Left ventricle myocardium inferior (tissue), 1 donor: ENCODE measurements around the gene GGTLC1. TPM values are rescaled to one million over a fixed set of nuclear protein-coding genes. Genes with fewer than 3 reads are reported as not detected.

Experiments
- DNase-seq: peaks from one replicate; pipeline ENCODE4 v3.0.0-alpha.2; 2020
- H3K27ac ChIP-seq: fragments of 200-600 bp; replicated peaks from 2 replicates; pipeline ENCODE4 v1.8.0; 2021
- H3K27me3 ChIP-seq: fragments of 200-600 bp; 2 replicates; pipeline ENCODE4 v1.8.0; 2021; ENCODE audit warnings: low read depth
- H3K36me3 ChIP-seq: fragments of 200-600 bp; 2 replicates; pipeline ENCODE4 v1.8.0; 2021
- H3K4me1 ChIP-seq: fragments of 200-600 bp; 2 replicates; pipeline ENCODE4 v1.8.0; 2021
- H3K4me3 ChIP-seq: fragments of 200-600 bp; 2 replicates; pipeline ENCODE4 v1.8.0; 2021; ENCODE audit warnings: mild to moderate bottlenecking, moderate library complexity
- H3K9me3 ChIP-seq: fragments of 200-600 bp; replicated peaks from 2 replicates; pipeline ENCODE4 v1.8.0; 2021
- intact Hi-C: fragments of 100-400 bp; cut with micrococcal nuclease; formaldehyde crosslinking; loops from one replicate; pipeline ENCODE4 v1.11.0; 2022
- total RNA-seq: library from RNA; stranded (reverse); fragmentation: NEBNext Ultra II Directional; extraction: Animal tissue kit (Norgen Biotek cat#: 25700); gene quantifications from one replicate; pipeline ENCODE4 v1.2.1, GENCODE V29; 2021
- TF ChIP-seq, protein P1 (sequence below): fragments of 200-600 bp; IDR thresholded peaks from 2 replicates; pipeline ENCODE4 v1.8.0; 2021; ENCODE audit warnings: antibody characterized with exemption, mild to moderate bottlenecking, borderline replicate concordance
- donor health status: DM: no; HTN: yes; CAD: no; lungs with severe emphysema.

GGTLC1 gene
- total RNA-seq, 1 donor from 2014 or later: not detected

DNA sequence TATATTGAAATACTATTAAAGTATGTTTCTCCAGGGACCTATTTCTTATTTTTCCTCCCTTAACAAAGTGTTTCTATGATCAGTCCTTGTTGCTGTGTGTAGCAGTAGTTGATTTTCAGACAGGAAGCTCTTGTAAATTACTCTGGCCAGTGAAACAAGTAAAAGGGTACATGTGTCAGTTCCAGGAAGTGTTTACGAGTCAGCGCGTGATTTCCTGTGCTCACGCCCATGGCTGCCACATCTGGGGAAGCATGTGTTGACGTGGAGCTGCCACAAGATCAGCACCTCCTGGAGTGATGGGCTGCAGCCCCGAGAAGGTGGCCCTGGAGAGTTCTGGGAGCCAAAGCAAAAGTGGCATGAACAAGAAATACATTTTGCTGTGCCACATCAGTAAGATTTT, 38.6 kb upstream of the GGTLC1 start:
- Histone ChIP-seq H3K27ac (peak overlapping the region; percentile 67), H3K9me3 (no peaks in the 10 kb centered on the region), H3K4me3 (no peak overlapping the region), H3K4me1 (peaks cover 17% of the 10 kb centered on the region), H3K36me3 (no peaks in the 10 kb centered on the region), H3K27me3 (no peaks in the 10 kb centered on the region)
- TF ChIP-seq, protein P1, sequence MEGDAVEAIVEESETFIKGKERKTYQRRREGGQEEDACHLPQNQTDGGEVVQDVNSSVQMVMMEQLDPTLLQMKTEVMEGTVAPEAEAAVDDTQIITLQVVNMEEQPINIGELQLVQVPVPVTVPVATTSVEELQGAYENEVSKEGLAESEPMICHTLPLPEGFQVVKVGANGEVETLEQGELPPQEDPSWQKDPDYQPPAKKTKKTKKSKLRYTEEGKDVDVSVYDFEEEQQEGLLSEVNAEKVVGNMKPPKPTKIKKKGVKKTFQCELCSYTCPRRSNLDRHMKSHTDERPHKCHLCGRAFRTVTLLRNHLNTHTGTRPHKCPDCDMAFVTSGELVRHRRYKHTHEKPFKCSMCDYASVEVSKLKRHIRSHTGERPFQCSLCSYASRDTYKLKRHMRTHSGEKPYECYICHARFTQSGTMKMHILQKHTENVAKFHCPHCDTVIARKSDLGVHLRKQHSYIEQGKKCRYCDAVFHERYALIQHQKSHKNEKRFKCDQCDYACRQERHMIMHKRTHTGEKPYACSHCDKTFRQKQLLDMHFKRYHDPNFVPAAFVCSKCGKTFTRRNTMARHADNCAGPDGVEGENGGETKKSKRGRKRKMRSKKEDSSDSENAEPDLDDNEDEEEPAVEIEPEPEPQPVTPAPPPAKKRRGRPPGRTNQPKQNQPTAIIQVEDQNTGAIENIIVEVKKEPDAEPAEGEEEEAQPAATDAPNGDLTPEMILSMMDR: no peak
- peak; percentile 54 for DNase-seq
- intact Hi-C loops: no loop called here

DNA sequence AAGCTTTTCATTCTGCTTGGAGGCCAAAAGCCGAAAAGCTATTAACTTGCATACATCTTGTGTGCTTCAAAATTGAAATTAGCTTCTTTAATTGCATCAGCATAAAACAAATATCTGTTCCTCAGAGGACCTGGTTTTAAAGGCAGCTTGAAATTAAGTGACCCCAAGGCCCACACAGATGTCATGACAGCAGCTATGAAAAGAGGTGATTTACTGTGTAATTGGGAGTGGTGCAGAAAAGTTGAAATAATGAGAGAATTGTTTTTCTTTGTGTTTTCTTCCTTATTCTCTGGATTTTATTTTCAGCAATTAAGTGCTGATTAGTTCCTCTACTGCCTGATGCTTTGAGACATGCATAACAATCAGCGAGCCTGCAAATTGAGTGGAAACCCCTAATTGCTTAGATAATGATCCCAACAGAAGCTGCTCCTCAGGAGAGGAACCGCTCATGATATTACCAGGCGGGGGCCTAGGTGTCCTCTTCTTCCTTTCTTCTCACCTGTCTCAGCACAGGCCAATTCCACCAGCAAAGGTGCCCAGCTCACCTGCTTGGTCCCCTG, 34.1 kb upstream of the GGTLC1 start:
- TF ChIP-seq, protein P1: no peak

DNA sequence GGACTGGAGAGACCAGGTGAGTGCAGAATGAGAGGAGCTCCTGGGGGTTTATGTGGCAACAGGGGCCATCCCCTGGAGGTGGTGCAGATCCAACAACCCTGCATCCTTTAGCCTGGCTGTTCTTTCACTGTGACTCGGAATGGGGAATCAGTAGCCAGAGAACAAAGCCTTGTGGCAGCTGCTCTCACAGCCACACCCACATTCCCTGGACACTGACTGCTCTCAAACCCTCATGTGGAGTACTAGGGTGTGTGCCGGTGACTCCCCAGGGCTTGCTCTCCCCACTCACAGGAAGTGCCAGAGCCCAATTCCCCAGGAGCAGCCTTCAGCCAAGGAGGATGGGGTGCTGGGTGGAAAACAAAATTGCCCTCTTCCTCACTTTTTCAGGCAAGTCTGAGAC, 30.2 kb upstream of the GGTLC1 start:
- Histone ChIP-seq H3K4me1 (no peaks in the 10 kb centered on the region), H3K27ac (no peak overlapping the region), H3K4me3 (no peak overlapping the region), H3K27me3 (peaks cover 49% of the 10 kb centered on the region), H3K36me3 (no peaks in the 10 kb centered on the region), H3K9me3 (no peaks in the 10 kb centered on the region)
- no peak for DNase-seq
- TF ChIP-seq, protein P1: no peak
- intact Hi-C loops: no loop called here

More for the DNA sequence above, 34.1 kb upstream of the GGTLC1 start:
- H3K27me3 ChIP-seq: peaks cover 13% of the 10 kb centered on the region
- intact Hi-C loops: no loop called here
- H3K36me3 ChIP-seq: no peaks in the 10 kb centered on the region
- no peak for DNase-seq
- H3K4me3 ChIP-seq: no peak overlapping the region
- no peaks in the 10 kb centered on the region for H3K9me3 ChIP-seq
- H3K4me1 ChIP-seq: peaks cover 16% of the 10 kb centered on the region
- no peak overlapping the region for H3K27ac ChIP-seq

GRCh38 chr20:24017458-24017755, 28.8 kb upstream of the GGTLC1 start:
- DNase-seq: no peak
- H3K4me3 ChIP-seq: no peak overlapping the region
- no peak overlapping the region for H3K27ac ChIP-seq
- no peaks in the 10 kb centered on the region for H3K9me3 ChIP-seq
- TF ChIP-seq, protein P1: no peak
- intact Hi-C loops: no loop called here
- no peaks in the 10 kb centered on the region for H3K36me3 ChIP-seq
- no peaks in the 10 kb centered on the region for H3K4me1 ChIP-seq
- H3K27me3 ChIP-seq: peaks cover 58% of the 10 kb centered on the region

GRCh38 chr20:24016607-24017457, 28.3 kb upstream of the GGTLC1 start:
- intact Hi-C loops: no loop called here
- no peak overlapping the region for H3K4me3 ChIP-seq
- H3K27ac ChIP-seq: no peak overlapping the region
- no peaks in the 10 kb centered on the region for H3K36me3 ChIP-seq
- no peaks in the 10 kb centered on the region for H3K4me1 ChIP-seq
- TF ChIP-seq, protein P1: no peak
- H3K27me3 ChIP-seq: peaks cover 61% of the 10 kb centered on the region
- no peak for DNase-seq
- H3K9me3 ChIP-seq: no peaks in the 10 kb centered on the region
